ENCODE measurements around the gene SLC7A4.
"Not testable (repeated sequence)": the region's sequence is repeated elsewhere in the genome, so short reads cannot be mapped to it uniquely, and the experiment has no call there.

The SLC7A4 gene

DNA sequence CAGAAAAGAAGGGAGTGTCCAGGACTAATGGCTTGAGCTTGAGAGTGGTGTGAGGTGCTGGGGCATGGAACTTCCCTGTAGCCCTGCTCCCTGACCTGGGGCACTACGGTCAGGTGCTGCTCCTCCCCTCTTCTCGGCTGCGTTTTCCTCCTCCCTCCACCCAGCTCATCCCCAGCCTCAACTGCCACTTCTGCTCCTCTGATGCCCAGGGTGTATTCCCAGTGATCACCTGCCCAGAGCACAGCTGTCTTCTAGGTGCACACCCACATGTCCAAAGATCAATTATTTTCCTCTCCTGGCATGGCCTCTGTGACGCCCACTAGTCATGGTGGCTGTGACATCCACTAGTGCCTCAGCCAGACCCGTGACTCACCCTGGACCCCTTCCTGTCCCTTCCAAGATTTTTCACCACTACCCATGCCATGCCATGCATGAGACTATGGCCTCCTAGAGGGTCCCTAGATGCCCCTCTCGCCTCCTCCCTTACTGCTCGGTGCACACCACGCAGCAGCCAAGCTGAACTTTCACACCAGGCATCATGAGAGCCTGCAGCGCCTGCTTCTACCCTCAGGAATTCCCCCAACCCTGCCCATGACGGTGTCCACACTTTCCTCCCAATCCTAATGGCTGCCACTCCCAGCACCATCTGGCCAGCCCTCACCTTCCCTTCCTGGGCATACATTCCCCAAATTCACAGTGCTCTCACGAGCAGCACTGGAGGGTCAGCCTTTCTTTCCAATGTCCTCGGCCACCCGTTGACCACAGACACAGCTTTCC, 15.5 kb downstream of the SLC7A4 start:
- DNase-seq (ENCODE audit: low spot score) = no peak

DNA sequence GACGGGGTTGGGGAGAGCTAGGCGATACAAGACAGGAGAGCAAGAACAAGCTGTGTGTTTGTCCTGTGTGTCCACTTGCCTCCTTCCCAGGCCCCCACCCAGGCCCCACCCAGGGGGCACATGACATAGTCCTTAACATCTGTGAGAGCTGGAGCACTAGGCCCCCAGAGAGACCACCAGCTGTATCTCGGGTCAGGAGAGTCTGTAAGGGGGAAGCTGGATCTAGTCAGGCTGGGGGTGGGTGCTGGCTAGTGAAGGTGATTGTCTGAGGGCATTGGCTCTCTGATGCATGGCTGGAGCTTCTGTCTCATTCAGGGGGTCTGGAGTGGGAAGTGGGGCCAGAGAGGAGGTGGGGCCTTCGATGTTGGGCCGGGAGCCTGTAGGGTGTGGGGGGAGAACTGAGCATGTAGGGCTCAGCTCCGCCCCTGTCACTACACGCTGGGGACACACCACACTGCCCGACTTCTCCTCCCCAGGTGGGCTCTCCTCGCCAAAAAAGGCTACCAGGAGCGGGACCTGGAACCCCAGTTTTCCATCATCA, 16.8 kb downstream of the SLC7A4 start:
- DNase-seq (ENCODE audit: low spot score) = no peak

GRCh38 chr22:21014726-21015465, 17.5 kb downstream of the SLC7A4 start, which contains the start of gene P2RX6:
TSS of gene P2RX6 (plus strand) at chr22:21015165. CDS start at chr22:21015175, 10 bp downstream.
- DNase-seq (ENCODE audit: low spot score) = no peak

DNA sequence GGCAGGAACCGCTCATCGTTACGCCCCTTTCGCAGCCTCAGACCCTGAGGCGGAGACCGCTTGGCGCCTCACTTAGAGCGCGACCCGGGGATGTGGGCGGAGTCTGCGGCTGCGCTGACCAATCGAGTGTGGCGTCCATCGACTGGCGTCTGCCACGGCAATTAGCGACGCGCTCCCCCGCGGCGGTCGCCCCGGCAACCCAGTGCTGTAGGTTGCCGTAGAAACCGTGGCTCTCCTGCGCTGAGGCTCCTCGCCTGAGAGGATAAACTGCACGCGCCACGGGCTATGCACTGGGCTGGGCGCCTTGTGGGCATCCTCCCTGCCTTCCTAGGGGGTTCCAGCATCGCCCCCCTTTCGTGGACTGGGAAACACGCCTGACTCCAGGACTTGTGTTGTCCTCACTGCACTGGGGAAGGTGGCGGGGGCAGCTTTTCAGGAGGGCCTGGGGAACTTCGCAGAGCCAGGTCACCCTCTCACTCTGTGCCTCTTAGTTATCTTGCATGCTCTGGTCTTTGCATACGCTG, 18.1 kb downstream of the SLC7A4 start:
- DNase-seq (ENCODE audit: low spot score) = peak; percentile 90

- DNase-seq (ENCODE audit: low spot score) = no peak
Measured at GRCh38 chr22:21013657-21014201, 18.6 kb downstream of the SLC7A4 start.

- no peak for DNase-seq (ENCODE audit: low spot score)
Measured at GRCh38 chr22:21012446-21013407, 19.6 kb downstream of the SLC7A4 start.

DNA sequence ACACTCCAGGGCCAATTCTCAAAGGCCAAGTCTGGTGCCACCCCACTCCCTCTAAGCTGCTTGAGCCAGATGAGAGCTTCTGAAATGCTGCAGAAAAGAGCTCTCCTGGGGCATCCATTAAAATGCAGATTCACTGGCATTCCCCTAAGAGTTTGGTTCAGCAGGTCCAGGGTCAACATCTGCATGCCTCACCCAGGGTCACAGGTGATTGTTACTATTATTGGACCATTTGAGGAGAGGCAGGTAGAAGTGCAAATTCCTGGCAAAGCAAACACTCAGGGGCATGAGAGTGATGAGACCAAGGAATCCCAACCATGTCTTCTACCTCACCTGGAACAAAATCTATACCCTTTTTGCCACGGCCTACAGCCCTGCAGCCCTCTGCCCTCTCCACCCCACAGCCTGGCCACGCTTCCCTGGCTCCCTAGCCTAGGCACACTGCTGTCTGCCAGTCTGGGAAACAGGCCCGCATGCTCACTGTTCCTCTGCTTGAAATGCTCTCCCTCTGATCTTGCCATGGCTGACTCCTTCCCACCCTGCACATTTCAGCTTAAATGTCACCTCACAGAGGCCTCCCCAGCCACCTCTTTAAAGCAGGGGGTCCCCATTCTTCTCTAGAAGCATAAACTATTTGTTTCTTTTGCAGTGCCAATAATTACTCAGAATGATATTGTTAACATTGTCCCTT, 21.8 kb downstream of the SLC7A4 start:
- DNase-seq (ENCODE audit: low spot score) = no peak

GRCh38 chr22:21009638-21010425, 22.5 kb downstream of the SLC7A4 start:
- DNase-seq (ENCODE audit: low spot score) = no peak

DNA sequence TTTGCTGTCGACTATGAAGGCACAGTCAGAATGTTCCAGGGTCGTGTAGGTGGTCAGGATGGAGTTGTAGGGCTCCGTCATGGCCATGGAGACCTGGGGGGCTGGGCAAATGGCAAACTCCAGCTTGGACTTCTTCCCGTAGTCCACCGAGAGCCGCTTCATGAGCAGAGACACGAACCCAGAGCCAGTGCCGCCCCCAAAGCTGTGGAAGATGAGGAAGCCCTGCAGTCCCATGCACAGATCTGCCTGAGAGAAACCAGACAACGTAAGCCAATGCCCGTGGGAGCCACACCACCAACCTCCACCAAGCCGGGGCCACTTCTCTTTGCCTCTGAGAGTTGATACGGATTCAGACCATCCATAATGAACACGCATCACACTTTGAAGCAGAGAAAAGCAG, 23.2 kb downstream of the SLC7A4 start:
- DNase-seq (ENCODE audit: low spot score) = not testable (repeated sequence)

- no peak for DNase-seq (ENCODE audit: low spot score)
Measured at GRCh38 chr22:21003782-21004181, 28.6 kb downstream of the SLC7A4 start.

- DNase-seq (ENCODE audit: low spot score) = peak; percentile 96
Measured at GRCh38 chr22:21001601-21002325, 30.6 kb downstream of the SLC7A4 start, which contains the start of gene THAP7. TSS of gene THAP7 (minus strand) at chr22:21002118. CDS start at chr22:21001911, 207 bp downstream.

- no peak for DNase-seq (ENCODE audit: low spot score)
Measured at GRCh38 chr22:21000987-21001600, 31.3 kb downstream of the SLC7A4 start.

DNA sequence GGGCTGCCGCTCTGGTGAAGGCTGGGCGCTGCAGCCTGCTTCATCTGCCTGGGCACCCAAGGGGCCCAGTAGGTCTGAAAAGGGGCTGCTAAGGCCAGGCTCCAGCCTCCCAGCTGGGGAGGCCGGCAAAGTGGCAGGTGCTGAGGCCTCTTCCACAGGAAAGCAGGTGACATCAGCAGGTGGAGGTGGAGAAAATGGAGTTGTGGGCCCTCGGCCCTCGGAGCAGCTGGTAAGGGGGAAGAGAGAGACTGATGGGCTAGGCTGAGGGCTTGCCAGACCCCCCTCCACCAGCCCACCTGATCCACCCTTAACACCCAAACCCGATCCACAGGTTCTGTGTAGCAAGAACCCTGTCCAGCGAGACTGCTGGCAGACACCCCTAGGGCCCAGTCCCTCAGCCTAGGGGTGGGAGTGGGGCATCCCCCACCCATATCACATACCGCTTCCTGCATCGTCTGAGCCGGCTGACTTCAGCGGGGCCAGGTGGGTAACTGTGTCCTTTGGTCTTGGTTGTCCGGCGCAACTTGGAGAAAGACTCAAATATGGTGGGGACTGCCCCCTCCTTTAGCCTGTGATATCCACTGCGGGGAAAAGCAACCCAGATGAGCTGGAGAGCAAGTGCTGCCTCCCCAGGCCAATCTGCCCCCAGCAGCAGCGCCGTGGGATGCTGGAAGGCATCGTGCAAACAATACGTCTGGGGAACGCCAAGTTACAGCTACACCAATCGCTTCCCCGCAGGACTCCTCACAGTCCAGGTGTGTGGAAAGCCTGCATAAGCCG, 32.0 kb downstream of the SLC7A4 start:
- DNase-seq (ENCODE audit: low spot score) = no peak

DNA sequence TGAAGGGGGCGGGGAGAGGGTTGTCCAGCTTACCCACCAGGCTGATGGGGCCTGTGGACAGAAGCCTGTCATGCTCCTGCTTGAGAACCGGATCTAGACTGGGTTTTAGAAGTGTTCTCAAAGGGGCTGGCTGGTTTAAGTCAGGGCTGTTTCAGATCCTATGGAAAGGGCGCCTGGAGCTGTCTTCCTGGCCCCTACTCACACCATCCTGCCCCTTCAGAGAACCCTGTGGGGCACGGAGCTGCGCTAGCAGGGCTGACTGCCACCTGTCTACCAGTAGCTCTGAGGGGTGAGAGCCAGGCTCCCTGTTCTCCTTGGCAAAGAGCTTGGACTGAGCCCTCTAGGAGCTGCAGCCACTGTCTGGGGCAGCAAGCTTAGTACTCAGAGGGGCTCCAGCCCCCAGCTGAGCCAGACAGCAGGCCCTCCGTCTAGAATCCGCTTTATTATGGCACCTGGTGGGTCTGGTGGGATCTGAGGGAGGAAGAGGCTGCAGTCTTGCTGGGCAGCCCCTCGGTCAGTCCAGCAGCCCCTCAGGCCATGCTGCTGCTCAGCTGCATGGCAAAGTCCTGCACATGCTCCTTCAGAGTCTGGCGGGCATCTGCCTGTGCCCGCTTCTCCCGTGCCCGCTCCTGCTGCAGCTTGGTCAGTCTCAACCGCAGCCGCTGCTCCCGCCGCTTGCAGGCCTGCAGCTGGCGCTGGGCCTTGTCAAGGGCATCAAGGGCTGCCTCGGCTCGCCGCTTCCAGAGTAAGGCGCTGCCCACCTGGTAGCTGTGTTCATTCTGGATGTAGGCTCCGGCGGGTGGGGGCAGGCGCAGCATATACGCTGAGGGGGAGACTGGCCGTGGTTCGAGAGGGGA, 32.8 kb downstream of the SLC7A4 start:
- DNase-seq (ENCODE audit: low spot score) = no peak

GRCh38 chr22:20998411-20999336, 33.7 kb downstream of the SLC7A4 start:
- DNase-seq (ENCODE audit: low spot score) = no peak

All from CD4-positive, alpha-beta T cell treated with Interleukin-15 for 4 hours (primary cell).